Kidney epithelial cell (primary cell): ENCODE data around the gene ABITRAM. TPM values are rescaled to one million over a fixed set of nuclear protein-coding genes. Genes with fewer than 3 reads are reported as not detected.

ENCODE experiments used
- DNase-seq: peaks from one replicate; pipeline ENCODE4 v3.0.0-alpha.2; 2010; ENCODE audit warnings: low read depth
- H3K27me3 ChIP-seq: 2 replicates; pipeline ENCODE4 v1.6.0; 2011; ENCODE audit warnings: low read length; ENCODE audit not compliant: control insufficient read depth, insufficient read depth
- H3K36me3 ChIP-seq: 2 replicates; pipeline ENCODE4 v1.5.1; 2011; ENCODE audit warnings: low read length; ENCODE audit not compliant: control insufficient read depth, insufficient read depth
- H3K4me3 ChIP-seq: 2 replicates; pipeline ENCODE4 v1.5.1; 2011; ENCODE audit warnings: low read depth, mild to moderate bottlenecking, control low read depth, low read length
- CTCF ChIP-seq: IDR thresholded peaks from 2 replicates; pipeline ENCODE4 v1.5.1; 2011; ENCODE audit warnings: mild to moderate bottlenecking, moderate library complexity, low read length, control low read depth, inconsistent platforms; ENCODE audit not compliant: insufficient read depth, poor library complexity, severe bottlenecking
- total RNA-seq: library from RNA; depleted of rRNA; stranded (reverse); fragments of >200 nt; gene quantifications from 2 replicates; pipeline ENCODE4 v1.2.3, GENCODE V29; 2015

The ABITRAM gene
- total RNA-seq, 1 donor from 2014 or later: 10.6 TPM

DNA sequence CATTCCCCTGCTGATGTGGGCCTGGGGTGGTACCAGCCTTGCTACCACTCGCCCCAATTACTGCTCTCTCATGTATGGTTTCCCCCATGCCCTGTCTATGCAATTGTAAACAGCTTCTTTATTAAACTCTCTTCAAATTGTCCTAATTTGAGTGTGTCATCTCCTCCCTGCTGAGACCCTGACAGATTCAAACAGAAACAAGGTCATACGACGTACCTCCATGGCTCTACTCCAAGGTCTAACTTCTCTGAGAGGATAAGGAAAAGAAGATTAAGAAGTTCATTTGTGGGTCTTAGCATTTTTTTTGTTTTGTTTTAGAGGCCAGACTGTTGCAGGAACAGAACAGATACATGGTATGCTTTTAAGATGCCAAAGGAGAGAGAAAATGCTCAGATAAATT is 38.0 kb downstream of the ABITRAM start:
- no peak for TF ChIP-seq CTCF
- no peak for DNase-seq
- H3K36me3 ChIP-seq: no peaks in the 10 kb centered on the region
- no peak overlapping the region for H3K4me3 ChIP-seq
- no peaks in the 10 kb centered on the region for H3K27me3 ChIP-seq

DNA sequence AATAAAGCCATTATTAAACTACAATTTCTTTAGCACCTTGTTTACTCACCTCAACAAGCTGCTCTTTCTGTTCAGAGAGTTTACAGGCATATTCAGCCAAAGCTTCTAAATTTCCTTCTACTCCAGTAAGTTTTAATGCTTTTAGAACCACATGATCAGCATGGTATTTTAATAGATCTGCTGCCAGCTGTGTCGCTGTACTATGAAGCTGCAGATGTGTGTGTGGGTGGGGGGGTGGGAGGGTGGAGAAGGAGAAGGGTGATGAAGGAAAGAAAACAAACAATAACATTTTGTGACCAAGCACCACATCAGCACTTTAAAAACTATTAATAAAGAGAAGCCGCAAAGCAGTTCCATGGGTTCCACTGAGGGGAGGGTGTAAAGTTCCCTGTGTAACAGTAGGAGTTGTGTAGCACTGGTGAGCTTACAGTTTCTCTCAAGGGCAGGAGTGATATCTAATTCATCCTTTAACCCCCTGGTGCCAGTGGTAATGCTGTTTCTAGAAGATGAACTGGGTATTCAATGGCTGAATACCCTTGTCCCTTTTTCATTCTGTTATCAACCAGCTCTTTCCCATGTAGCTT is 38.5 kb downstream of the ABITRAM start:
- no peaks in the 10 kb centered on the region for H3K36me3 ChIP-seq
- no peak for DNase-seq
- TF ChIP-seq CTCF: no peak

DNA sequence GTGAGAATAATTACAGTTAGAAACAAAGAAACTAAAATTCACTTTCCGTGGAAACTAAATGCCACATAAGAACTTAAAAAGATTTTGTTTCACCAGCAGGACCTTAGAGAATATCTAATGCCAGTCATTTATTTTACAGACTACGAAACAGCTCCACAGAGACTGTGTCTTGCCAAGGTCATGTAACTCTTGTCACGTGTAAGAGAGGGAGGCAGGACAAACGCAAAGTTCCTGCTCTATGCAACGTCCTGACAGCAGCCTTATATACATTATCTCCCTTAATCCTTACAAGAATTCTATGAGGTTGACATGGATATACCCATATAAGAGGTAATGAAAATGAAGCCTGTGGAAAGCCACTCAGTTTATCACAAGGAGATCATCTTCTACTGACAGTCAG is 39.7 kb downstream of the ABITRAM start:
- DNase-seq: no peak
- no peaks in the 10 kb centered on the region for H3K36me3 ChIP-seq
- no peak overlapping the region for H3K4me3 ChIP-seq
- H3K27me3 ChIP-seq: no peaks in the 10 kb centered on the region
- no peak for TF ChIP-seq CTCF

More for the DNA sequence above, 38.5 kb downstream of the ABITRAM start:
- H3K4me3 ChIP-seq: no peak overlapping the region
- no peaks in the 10 kb centered on the region for H3K27me3 ChIP-seq

DNA sequence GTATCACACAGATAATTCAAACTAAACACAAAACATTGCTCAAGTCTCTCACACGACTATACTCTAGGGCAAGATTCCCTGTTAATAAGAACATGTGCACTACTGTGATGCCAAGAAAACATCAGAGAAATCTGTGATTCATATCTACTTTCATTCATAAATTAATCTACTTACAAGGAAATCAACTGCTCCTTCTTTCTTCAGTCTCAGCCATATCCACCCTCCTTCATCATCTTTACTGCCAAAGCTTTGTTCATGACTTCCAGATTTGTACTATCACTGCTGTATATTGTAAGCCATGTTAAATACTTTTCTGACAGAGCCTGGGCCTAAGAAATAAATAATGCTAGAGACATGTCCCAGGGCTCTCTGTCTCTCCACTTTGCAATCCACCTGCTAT is 44.0 kb downstream of the ABITRAM start:
- Histone ChIP-seq H3K4me3 (no peak overlapping the region), H3K36me3 (no peaks in the 10 kb centered on the region), H3K27me3 (no peaks in the 10 kb centered on the region)
- TF ChIP-seq CTCF: no peak
- DNase-seq: no peak

DNA sequence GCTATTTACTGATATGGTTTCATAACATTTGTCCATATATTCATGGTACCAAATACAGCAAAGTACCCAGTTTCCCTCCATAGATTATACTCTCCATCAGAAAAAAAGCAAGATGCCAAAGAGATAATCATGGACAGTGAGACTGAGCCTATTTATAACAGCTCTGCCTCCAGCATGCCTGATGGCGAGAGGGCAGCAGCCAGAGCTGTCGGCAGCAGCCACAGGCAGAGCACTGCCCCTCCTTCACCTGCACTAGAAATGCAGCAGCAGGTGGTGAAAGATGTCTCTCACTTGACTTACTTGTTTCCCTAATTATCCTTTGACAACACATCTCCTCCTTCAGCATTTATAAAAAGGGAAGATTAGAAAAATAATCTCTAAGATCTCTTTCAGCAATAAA is 46.7 kb downstream of the ABITRAM start:
- Histone ChIP-seq H3K4me3 (no peak overlapping the region), H3K36me3 (no peaks in the 10 kb centered on the region), H3K27me3 (no peaks in the 10 kb centered on the region)
- no peak for DNase-seq
- no peak for TF ChIP-seq CTCF

DNA sequence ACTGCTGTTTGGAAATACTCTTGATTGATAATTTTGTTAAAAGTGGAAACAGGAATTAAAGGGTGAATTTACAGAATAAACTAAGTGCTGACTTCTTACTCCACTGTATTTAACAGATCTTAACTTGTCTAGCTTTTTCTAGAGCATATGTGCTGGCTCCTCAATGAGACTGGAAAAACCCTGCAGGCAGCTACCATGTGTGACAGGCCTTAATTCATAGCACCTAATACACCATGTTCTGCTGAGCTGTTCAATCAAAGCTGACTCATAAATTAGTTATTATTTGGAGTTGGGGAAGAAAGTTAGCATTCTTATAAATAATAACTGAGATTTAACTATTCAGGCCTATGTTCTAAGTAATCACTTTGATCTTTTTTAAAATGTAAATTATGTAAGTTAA is 49.7 kb downstream of the ABITRAM start:
- DNase-seq: no peak
- no peaks in the 10 kb centered on the region for H3K36me3 ChIP-seq
- TF ChIP-seq CTCF: no peak
- H3K4me3 ChIP-seq: no peak overlapping the region
- no peaks in the 10 kb centered on the region for H3K27me3 ChIP-seq

Other genes starting within 250 kb of the ABITRAM start
- not detected in 2 replicates for gene ACTL7B, start 78.4 kb upstream of the ABITRAM start, total RNA-seq
- gene ACTL7A, start 72.1 kb upstream of the ABITRAM start, total RNA-seq: not detected in 2 replicates
- gene ELP1, start 276 bp upstream of the ABITRAM start, total RNA-seq: 24.7 and 28.1 TPM in 2 replicates
- gene CTNNAL1, start 79.1 kb downstream of the ABITRAM start, total RNA-seq: 20.3 and 24.7 TPM in 2 replicates
- 42.0 and 44.5 TPM in 2 replicates for gene TMEM245, start 185.5 kb downstream of the ABITRAM start, total RNA-seq
- gene FRRS1L, start 232.8 kb downstream of the ABITRAM start, total RNA-seq: under 0.01 and 0.14 TPM in 2 replicates